Activated CD4-positive, alpha-beta T cell treated with anti-CD3 and anti-CD28 coated beads for 48 hours (primary cell): ENCODE measurements around the gene PBX1.
"Not testable (repeated sequence)": the region's sequence is repeated elsewhere in the genome, so short reads cannot be mapped to it uniquely, and the experiment has no call there.

Experiments used
- DNase-seq: peaks from one replicate; pipeline ENCODE4 v3.0.0-alpha.2; 2020

The PBX1 gene

GRCh38 chr1:164558461-164559341, at the start of gene PBX1:
PBX1 (plus strand) TSS chr1:164559184.
- DNase-seq = peak; percentile 83

- no peak for DNase-seq
Measured at GRCh38 chr1:164510435-164510834, 48.5 kb upstream of the PBX1 start.

GRCh38 chr1:164511001-164511705, 47.8 kb upstream of the PBX1 start:
- no peak for DNase-seq

GRCh38 chr1:164515231-164515630, 43.8 kb upstream of the PBX1 start:
- no peak for DNase-seq

- DNase-seq = no peak
Measured at GRCh38 chr1:164515711-164516331, 43.2 kb upstream of the PBX1 start.

- DNase-seq = no peak
Measured at GRCh38 chr1:164516591-164516990, 42.4 kb upstream of the PBX1 start.

- DNase-seq = no peak
Measured at GRCh38 chr1:164518692-164519332, 40.2 kb upstream of the PBX1 start.

GRCh38 chr1:164519426-164519825, 39.6 kb upstream of the PBX1 start:
- DNase-seq = no peak

GRCh38 chr1:164524810-164525209, 34.2 kb upstream of the PBX1 start:
- no peak for DNase-seq

- no peak for DNase-seq
Measured at GRCh38 chr1:164534863-164535610, 23.9 kb upstream of the PBX1 start.

- DNase-seq = not testable (repeated sequence)
Measured at GRCh38 chr1:164552463-164552988, 6.5 kb upstream of the PBX1 start.

- no peak for DNase-seq
Measured at GRCh38 chr1:164557270-164557669, 1.7 kb upstream of the PBX1 start.

GRCh38 chr1:164559342-164560051, 513 bp downstream of the PBX1 start:
- no peak for DNase-seq

GRCh38 chr1:164560121-164560541, 1.1 kb downstream of the PBX1 start:
- no peak for DNase-seq

- no peak for DNase-seq
Measured at GRCh38 chr1:164560556-164560955, 1.6 kb downstream of the PBX1 start.

GRCh38 chr1:164561007-164561406, 2.0 kb downstream of the PBX1 start:
- no peak for DNase-seq

GRCh38 chr1:164561472-164561871, 2.5 kb downstream of the PBX1 start:
- no peak for DNase-seq

GRCh38 chr1:164562061-164562460, 3.1 kb downstream of the PBX1 start:
- DNase-seq = no peak

GRCh38 chr1:164562511-164562910, 3.5 kb downstream of the PBX1 start:
- no peak for DNase-seq

GRCh38 chr1:164562947-164563520, 4.0 kb downstream of the PBX1 start:
- no peak for DNase-seq

- DNase-seq = no peak
Measured at GRCh38 chr1:164563721-164564360, 4.9 kb downstream of the PBX1 start.
